ENCODE results near the gene PPP1R14D.

DNA sequence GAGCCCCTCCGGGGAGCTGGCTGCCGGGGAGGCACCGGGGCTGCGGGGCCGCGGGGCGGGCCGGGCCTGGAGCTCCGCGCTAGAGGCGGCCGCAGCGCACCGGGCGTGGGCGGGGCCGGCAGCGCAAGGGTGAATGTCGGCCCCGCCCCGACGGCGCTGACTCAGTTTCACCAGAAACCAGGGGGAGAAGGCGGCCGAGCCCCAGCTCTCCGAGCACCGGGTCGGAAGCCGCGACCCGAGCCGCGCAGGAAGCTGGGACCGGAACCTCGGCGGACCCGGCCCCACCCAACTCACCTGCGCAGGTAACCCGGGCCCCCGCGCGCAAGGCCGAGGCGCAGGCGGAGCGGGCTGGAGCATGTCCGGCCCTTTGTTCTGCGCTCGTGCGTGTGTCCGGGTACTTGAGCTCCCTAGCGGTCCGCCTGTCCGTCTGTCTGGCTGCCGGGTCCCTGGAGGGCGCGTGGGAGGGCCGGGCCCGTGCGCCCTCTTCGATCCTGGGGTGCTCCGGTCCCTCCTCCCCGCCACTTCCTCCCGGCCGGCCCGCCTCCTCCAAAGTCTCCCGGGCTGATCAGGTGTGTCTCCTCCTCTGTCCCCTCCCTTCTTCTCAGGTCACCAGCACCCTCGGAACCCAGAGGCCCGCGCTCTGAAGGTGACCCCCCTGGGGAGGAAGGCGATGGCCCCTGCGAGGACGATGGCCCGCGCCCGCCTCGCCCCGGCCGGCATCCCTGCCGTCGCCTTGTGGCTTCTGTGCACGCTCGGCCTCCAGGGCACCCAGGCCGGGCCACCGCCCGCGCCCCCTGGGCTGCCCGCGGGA is 15.6 kb upstream of the PPP1R14D start, which contains the start of gene SPINT1:
- TF ChIP-seq, protein P1, sequence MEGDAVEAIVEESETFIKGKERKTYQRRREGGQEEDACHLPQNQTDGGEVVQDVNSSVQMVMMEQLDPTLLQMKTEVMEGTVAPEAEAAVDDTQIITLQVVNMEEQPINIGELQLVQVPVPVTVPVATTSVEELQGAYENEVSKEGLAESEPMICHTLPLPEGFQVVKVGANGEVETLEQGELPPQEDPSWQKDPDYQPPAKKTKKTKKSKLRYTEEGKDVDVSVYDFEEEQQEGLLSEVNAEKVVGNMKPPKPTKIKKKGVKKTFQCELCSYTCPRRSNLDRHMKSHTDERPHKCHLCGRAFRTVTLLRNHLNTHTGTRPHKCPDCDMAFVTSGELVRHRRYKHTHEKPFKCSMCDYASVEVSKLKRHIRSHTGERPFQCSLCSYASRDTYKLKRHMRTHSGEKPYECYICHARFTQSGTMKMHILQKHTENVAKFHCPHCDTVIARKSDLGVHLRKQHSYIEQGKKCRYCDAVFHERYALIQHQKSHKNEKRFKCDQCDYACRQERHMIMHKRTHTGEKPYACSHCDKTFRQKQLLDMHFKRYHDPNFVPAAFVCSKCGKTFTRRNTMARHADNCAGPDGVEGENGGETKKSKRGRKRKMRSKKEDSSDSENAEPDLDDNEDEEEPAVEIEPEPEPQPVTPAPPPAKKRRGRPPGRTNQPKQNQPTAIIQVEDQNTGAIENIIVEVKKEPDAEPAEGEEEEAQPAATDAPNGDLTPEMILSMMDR (IDR thresholded peaks at IDR 0.05; ENCODE audit: insufficient read depth, low read length, poor library complexity, severe bottlenecking): no peak
- TF ChIP-seq EZH2phosphoT487 (conservative IDR thresholded peaks at IDR 0.05; ENCODE audit: low read length): 0 out of 2 replicates have a peak, but pooled peaks have one; percentile 59

Measured in SU-DHL-6 (cell line).